ENCODE results near the gene CBL. TPM values are rescaled to one million over a fixed set of nuclear protein-coding genes. Genes with fewer than 3 reads are reported as not detected.

Gene CBL
- total and polyA plus RNA-seq, 9 donors: 6.0 to 15.0 (median 11.4) TPM

DNA sequence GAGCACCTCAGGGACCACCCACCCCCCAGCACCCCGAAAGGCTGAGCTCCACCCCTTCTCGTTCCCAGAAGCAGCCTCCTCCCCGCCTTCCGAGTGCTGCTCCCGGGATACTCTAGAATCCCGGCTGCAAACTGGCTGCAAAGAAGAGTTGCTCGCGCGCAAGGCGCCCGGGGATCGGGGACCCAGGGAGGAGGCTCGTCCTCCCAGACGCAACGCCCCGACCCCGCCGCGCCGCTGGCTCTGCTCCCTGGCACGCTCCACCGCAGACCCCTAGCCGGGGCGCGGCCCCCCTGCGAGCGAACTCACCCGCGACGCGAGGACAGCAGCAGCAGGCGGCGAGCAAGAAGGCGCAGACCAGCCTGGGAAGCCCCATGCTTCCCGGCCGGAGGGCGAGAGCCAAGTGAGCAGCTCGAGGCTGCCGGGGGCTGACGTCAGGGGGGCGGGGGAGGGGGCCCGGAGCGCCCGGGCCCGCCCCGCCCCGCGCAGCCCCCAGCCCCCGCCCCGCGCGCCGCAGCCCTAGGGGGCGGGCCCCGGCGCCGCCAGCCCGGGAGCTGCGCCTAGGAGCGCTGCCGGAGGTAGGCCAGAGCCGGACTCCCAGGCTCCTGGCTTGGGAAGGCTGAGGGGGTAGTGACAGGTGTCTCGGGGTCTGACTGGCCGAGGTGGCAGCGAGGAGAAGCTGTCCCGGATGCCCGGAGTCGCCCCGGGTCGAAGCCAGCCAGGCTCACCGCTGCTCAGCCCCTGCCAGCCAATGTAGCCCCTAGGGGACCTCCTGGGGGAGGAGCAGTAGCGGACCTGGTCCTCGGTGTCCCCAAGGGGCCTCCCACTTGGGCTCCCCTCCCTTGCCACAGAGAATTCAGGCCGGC lies 110.8 kb downstream of the CBL start, which contains the start of gene MCAM:
MCAM (minus strand) TSS at position 402 of the 863 bp plus-strand sequence; CDS start at position 373, 29 bp downstream.
- H3K27me3 ChIP-seq (ENCODE audit: control insufficient read depth, insufficient read depth, low read length): peaks cover 10% of the 10 kb centered on the region
- peak within 1 kb of the TSS; percentile 93 for H3K27ac ChIP-seq (ENCODE audit: low read length)
- DNase-seq: peak; percentile 81
- H3K36me3 ChIP-seq (ENCODE audit: control insufficient read depth, insufficient read depth, low read length): peaks cover 32% of the 10 kb centered on the region
- peaks cover 69% of the 10 kb centered on the region for H3K4me1 ChIP-seq (ENCODE audit: control insufficient read depth, insufficient read depth, low read length)
- no peaks in the 10 kb centered on the region for H3K9me3 ChIP-seq (replicated peaks; ENCODE audit: control insufficient read depth, low read depth, low read length)
- peak within 1 kb of the TSS; percentile 57 for H3K4me3 ChIP-seq (ENCODE audit: low read length)
- WGBS (ENCODE audit: insufficient coverage): under 1% methylated on average over 65 of the region's 74 CpGs

DNA sequence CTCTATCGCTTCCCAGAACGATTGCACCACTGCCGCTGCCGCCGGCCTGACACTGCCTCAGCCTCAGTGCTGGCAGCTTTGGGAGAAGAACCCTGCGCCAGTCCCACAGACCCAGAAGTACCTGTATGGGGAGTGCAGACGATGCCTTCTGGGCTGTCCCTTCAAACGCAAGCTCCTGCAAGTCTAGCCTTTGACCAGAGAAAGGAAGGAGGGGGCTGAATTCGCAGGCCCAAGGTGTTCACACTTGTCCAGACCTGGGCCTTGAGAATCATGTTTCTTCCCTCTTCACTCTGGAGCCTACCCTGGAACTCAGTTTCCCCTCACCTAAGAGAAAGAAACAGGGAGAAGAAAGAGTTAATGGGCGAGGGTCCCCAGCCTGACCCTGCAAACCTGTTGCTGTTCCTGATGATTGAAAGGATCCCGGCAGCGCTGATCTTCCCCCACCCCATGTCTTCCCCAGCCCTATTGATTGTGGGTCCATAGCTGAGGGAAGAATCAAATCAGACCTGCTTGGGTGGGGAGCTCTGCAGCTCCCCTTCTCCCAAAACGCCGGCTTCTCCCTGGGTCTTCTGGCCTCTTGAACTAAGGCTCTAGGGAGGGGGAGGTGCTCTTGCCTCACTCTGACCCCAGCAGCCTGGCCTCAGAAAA lies 111.6 kb downstream of the CBL start:
- H3K27me3 ChIP-seq (ENCODE audit: control insufficient read depth, insufficient read depth, low read length): peaks cover 10% of the 10 kb centered on the region
- peak overlapping the region; percentile 37 for H3K4me3 ChIP-seq (ENCODE audit: low read length)
- peaks cover 70% of the 10 kb centered on the region for H3K4me1 ChIP-seq (ENCODE audit: control insufficient read depth, insufficient read depth, low read length)
- no peak for DNase-seq
- 43% methylated on average over 5 of the region's 14 CpGs for WGBS (ENCODE audit: insufficient coverage)
- H3K9me3 ChIP-seq (replicated peaks; ENCODE audit: control insufficient read depth, low read depth, low read length): no peaks in the 10 kb centered on the region
- peaks cover 25% of the 10 kb centered on the region for H3K36me3 ChIP-seq (ENCODE audit: control insufficient read depth, insufficient read depth, low read length)
- peak overlapping the region; percentile 93 for H3K27ac ChIP-seq (ENCODE audit: low read length)

DNA sequence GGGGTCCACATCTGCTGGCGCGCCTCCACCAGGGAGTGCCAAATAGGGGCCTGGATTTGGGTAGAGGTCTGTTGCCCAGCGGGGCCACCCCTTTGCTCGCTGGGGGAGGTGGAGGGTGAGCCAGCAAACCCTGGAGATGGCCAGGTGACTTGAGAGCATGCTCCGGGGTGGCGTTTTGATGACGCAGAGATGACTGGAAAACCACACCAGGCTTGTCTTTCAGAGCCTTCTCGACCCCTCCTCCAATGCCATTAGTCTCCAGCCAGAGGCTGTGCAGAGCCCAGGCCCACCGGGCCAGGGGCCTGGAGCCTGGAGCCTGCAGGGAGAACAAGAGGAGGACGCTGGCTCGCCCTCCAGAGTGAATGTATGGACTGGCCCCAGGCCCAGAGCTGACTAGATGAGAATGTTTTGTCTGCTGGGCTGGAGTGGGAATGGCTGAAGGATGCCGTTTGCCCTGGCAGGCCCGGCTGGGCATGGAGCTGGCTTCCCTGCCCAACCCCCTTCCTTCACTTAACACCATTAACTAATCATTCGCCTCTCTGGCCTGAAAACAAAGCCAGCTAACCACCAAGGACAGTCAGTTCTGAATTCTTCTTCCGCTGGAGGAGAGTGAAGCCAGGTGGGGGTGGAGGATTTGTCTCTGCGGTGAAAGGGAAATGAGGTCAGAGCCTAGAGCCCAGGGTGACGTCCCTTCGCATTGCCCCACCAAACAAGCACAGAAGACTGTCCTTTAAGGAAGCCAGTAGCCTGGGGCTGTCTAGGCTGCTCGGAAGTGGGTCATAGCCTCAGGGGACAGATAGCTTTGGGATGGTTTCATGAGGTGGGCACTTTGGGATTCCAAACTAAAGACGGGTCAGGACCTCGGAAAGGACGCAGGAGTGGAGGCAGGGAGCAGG lies 112.3 kb downstream of the CBL start:
- 24% methylated on average over 11 of the region's 22 CpGs for WGBS (ENCODE audit: insufficient coverage)
- DNase-seq: peak; percentile 69
- peaks cover 10% of the 10 kb centered on the region for H3K27me3 ChIP-seq (ENCODE audit: control insufficient read depth, insufficient read depth, low read length)
- peak overlapping the region; percentile 93 for H3K27ac ChIP-seq (ENCODE audit: low read length)
- peaks cover 68% of the 10 kb centered on the region for H3K4me1 ChIP-seq (ENCODE audit: control insufficient read depth, insufficient read depth, low read length)
- H3K4me3 ChIP-seq (ENCODE audit: low read length): no peak overlapping the region
- H3K9me3 ChIP-seq (replicated peaks; ENCODE audit: control insufficient read depth, low read depth, low read length): no peaks in the 10 kb centered on the region
- peaks cover 17% of the 10 kb centered on the region for H3K36me3 ChIP-seq (ENCODE audit: control insufficient read depth, insufficient read depth, low read length)

DNA sequence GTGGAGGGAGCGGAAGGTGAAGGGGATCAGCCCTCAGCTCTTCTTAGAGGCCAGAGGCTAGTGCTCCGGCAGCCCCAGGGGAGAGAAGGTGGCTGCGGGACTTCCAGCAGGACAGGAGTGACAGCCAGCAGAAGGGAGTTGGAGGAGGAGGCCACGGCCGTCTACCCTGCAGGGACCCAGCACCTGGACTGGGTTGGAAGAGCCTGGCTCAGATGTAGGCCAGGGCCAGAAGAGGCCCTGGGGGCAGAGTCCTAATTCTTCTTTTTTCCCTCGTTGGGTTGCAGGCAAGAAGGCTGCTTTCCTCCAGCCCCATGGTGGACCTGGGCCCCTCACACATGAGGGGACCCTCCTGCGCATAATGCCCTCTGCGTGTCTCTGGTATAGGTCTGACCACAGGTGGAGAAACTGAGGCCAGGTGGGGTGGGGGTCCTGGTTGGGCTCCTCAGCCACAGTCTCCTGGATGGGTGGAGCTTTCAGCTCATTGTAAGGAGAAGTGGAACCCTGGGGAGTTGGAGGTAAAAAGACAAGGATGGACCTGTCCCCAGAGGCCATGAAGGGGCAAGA lies 113.1 kb downstream of the CBL start:
- Histone ChIP-seq H3K4me1 (ENCODE audit: control insufficient read depth, insufficient read depth, low read length) (peaks cover 68% of the 10 kb centered on the region), H3K27me3 (ENCODE audit: control insufficient read depth, insufficient read depth, low read length) (peaks cover 10% of the 10 kb centered on the region), H3K4me3 (ENCODE audit: low read length) (no peak overlapping the region)

DNA sequence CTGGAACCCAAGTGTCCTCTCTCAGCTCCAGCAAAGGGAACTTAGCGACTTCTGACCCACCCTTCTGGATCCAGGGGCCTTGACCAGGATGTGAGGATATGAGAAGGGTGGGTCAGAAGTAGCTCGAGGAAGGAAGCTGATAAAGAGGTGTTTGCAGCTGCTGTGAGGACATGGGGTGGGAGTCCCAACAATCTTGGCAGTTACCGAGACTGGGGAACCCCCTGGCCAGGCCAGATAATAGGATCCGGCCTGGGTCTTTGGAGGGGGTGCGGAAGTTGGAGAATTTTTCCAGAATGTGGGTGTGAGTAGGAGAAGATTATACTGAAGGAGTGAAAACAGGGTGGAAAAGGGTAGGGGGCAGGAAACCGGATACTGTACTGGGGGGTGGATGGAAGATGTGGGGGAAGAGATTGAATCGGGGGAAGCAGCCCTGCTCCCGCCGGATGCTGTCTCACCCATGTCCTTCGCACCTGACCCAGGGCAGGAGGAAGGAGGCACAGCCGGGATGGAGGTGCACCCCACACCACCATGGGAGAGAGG lies 113.6 kb downstream of the CBL start:
- Histone ChIP-seq H3K4me1 (ENCODE audit: control insufficient read depth, insufficient read depth, low read length) (peaks cover 64% of the 10 kb centered on the region), H3K4me3 (ENCODE audit: low read length) (no peak overlapping the region), H3K27ac (ENCODE audit: low read length) (peak overlapping the region; percentile 93), H3K27me3 (ENCODE audit: control insufficient read depth, insufficient read depth, low read length) (peaks cover 10% of the 10 kb centered on the region), H3K36me3 (ENCODE audit: control insufficient read depth, insufficient read depth, low read length) (peaks cover 4% of the 10 kb centered on the region), H3K9me3 (replicated peaks; ENCODE audit: control insufficient read depth, low read depth, low read length) (no peaks in the 10 kb centered on the region)
- 48% methylated on average over 6 of the region's 11 CpGs for WGBS (ENCODE audit: insufficient coverage)
- DNase-seq: peak; percentile 61

More for the DNA sequence above, 113.1 kb downstream of the CBL start:
- Histone ChIP-seq H3K9me3 (replicated peaks; ENCODE audit: control insufficient read depth, low read depth, low read length) (no peaks in the 10 kb centered on the region), H3K27ac (ENCODE audit: low read length) (peak overlapping the region; percentile 93), H3K36me3 (ENCODE audit: control insufficient read depth, insufficient read depth, low read length) (peaks cover 10% of the 10 kb centered on the region)
- WGBS (ENCODE audit: insufficient coverage): 67% methylated on average over 8 of the region's 8 CpGs
- DNase-seq: peak; percentile 22

- peaks cover under 1% of the 10 kb centered on the region for H3K36me3 ChIP-seq (ENCODE audit: control insufficient read depth, insufficient read depth, low read length)
- peak overlapping the region; percentile 48 for H3K4me3 ChIP-seq (ENCODE audit: low read length)
- H3K9me3 ChIP-seq (replicated peaks; ENCODE audit: control insufficient read depth, low read depth, low read length): no peaks in the 10 kb centered on the region
- WGBS (ENCODE audit: insufficient coverage): 18% methylated on average over 5 of the region's 17 CpGs
- H3K27me3 ChIP-seq (ENCODE audit: control insufficient read depth, insufficient read depth, low read length): peaks cover 10% of the 10 kb centered on the region
- peaks cover 58% of the 10 kb centered on the region for H3K4me1 ChIP-seq (ENCODE audit: control insufficient read depth, insufficient read depth, low read length)
- peak; percentile 79 for DNase-seq
- peak overlapping the region; percentile 93 for H3K27ac ChIP-seq (ENCODE audit: low read length)
These were observed 114.2 kb downstream of the CBL start for GRCh38 chr11:119320240-119320775.

DNA sequence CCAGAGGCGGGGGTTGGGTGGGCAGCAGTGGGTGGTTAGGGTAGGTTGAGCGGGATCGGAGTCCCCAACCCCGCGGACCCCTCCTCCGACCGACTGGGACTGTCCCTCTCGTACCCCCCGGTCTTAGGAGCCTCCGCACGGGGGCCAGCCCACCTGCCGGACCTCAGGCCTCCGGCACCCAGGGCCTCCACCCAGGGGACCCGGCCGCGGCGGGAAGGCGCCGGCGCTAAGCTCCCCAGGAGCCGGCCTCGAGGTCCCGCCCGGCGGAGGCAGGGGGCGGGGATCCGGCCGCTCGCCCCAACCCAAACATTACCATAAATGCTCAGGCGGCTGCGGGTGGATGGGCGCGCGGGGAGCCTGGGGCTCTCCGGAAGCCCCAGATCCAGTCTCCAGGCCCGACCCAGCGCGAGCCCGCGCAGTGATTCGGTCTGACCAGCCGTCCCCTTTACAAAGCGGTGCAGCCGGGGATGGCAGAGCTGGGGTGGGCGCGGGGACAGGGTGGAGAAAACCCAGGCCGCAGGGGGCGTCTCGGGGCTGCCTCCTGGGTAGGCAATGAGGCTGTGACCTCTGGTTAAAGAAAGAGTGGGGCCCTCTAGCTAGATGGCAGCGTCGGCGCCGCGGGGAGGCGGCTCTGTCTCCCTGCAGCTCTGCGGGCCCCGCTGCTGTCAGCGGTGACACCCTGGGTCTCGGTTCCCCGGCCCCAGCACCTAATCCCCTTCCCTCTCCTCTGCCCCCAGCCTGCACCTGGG lies 114.8 kb downstream of the CBL start:
- Histone ChIP-seq H3K4me3 (ENCODE audit: low read length) (peak overlapping the region; percentile 48), H3K9me3 (replicated peaks; ENCODE audit: control insufficient read depth, low read depth, low read length) (no peaks in the 10 kb centered on the region), H3K27me3 (ENCODE audit: control insufficient read depth, insufficient read depth, low read length) (peaks cover 7% of the 10 kb centered on the region), H3K4me1 (ENCODE audit: control insufficient read depth, insufficient read depth, low read length) (peaks cover 52% of the 10 kb centered on the region), H3K27ac (ENCODE audit: low read length) (peak overlapping the region; percentile 93), H3K36me3 (ENCODE audit: control insufficient read depth, insufficient read depth, low read length) (no peaks in the 10 kb centered on the region)
- 2% methylated on average over 42 of the region's 60 CpGs for WGBS (ENCODE audit: insufficient coverage)
- DNase-seq: peak; percentile 81

DNA sequence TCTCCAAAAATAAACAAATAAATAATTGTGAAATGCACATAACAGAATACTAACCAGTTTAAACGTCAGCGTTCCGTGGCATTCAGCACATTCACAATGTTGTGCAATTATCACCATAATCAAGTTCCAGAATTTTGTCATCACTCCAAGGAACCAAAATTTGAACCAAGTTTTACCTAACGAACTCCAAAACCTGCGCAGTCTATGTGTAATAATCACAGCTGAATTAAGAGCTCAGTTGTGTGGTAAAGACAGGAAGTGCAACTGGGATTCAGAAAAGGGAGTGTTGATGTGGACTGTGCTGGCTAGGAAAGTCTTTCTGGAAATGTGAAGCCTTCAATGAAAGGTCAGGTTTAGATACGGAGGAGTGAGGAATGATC lies 116.2 kb downstream of the CBL start:
- H3K4me3 ChIP-seq (ENCODE audit: low read length): no peak overlapping the region
- no peaks in the 10 kb centered on the region for H3K36me3 ChIP-seq (ENCODE audit: control insufficient read depth, insufficient read depth, low read length)
- peak; percentile 29 for DNase-seq
- peak overlapping the region; percentile 93 for H3K27ac ChIP-seq (ENCODE audit: low read length)
- 50% methylated on average over 2 of the region's 6 CpGs for WGBS (ENCODE audit: insufficient coverage)
- peaks cover 6% of the 10 kb centered on the region for H3K27me3 ChIP-seq (ENCODE audit: control insufficient read depth, insufficient read depth, low read length)
- peaks cover 46% of the 10 kb centered on the region for H3K4me1 ChIP-seq (ENCODE audit: control insufficient read depth, insufficient read depth, low read length)
- no peaks in the 10 kb centered on the region for H3K9me3 ChIP-seq (replicated peaks; ENCODE audit: control insufficient read depth, low read depth, low read length)
